PC-9 (cell line): ENCODE results near the gene HOXC6.

Experiments
- CTCF ChIP-seq: fragments of 200-600 bp; sonication (generic); conservative IDR thresholded peaks from 2 replicates; pipeline ENCODE4 v1.6.1; 2017; ENCODE audit warnings: mixed run types, antibody characterized with exemption, mild to moderate bottlenecking, moderate library complexity
- EZH2 ChIP-seq: fragments of 200-600 bp; sonication (generic); IDR thresholded peaks from 2 replicates; pipeline ENCODE4 v1.8.0; 2017; ENCODE audit warnings: antibody characterized with exemption, low read depth

- TF ChIP-seq EZH2 (no peak), CTCF (no peak)
These were observed 15.0 kb downstream of the HOXC6 start for GRCh38 chr12:54042970-54043853.
